Activated gamma-delta T cell (primary cell): Measurements from ENCODE around the gene HOATZ.

Experiments
- DNase-seq: peaks from one replicate; lab custom pipeline; 2025; lab: John Stamatoyannopoulos, UW

The HOATZ gene

GRCh38 chr11:111549196-111549868, 34.8 kb downstream of the HOATZ start:
- no peak for DNase-seq

GRCh38 chr11:111549869-111550203, 35.3 kb downstream of the HOATZ start:
- DNase-seq: no peak

- DNase-seq: no peak
Measured at GRCh38 chr11:111550258-111550657, 35.7 kb downstream of the HOATZ start.

DNA sequence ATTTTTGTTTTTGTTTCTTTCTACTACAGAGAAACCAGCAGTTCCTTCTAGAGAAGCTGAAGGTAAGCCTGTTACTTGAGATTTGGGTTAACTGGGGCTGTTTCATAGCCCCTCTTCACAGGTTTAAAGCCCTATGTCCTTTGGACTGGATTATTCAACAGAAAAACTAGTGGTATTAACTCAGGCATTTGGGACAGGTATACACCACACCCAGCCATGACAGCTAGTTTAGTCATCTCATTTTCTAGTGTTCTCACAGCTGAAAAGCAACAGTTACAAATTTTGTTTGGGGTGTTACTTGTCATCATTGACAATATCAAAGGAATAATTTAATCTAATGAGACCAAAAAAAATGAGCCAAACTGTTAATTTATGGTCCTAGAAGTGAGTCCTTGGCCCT, 40.0 kb downstream of the HOATZ start:
- no peak for DNase-seq

DNA sequence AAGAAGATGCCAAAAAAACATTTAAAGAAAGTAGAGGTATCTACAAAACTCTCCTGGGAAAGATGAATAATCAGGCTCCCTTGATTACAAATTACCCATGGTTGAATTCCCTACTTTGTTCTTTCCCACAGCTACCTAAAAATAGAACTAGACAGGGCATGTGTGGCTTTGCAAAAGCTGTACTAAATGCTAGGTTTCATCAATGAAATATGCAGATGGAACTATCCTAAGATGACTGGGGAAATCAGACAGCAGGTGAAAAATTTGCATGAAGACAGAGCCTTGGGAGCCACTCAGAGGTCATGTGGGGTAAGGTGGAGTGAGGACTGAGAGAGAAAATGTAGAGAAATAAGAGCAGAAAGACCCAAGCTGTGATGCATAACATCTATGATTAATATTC, 40.7 kb downstream of the HOATZ start:
- no peak for DNase-seq

DNA sequence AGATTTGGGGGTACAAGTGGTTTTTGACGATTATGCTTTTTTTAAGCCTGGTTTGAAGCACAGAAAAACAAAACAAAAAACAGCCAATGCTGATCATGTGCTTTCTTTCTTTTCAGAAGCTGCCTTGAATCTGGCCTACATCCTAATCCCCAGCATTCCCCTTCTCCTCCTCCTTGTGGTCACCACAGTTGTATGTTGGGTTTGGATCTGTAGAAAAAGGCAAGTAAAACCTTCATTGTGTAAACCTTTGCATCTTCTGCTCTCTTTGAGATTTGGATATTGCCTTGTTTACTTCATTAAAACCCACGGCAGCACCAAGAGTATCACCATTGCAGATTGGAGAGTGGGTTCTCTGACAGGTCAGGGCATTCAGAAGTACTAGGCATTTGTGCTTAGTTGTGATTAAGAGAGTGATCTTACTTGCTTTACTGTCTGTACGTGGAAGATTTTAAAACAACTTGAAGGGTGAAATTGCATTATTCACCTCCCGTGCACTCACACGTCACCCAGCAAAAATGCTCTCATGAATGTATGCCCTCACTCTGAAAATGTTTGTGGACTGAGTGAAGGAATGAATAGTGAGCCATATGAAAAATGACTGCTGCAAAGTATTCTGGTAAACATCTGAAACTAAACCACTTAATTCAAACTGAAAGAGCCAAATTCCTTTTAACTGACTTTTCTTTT, 43.0 kb downstream of the HOATZ start:
- DNase-seq: no peak

- no peak for DNase-seq
Measured at GRCh38 chr11:111559800-111560464, 45.4 kb downstream of the HOATZ start.

- DNase-seq: no peak
Measured at GRCh38 chr11:111560800-111561199, 46.2 kb downstream of the HOATZ start.

- no peak for DNase-seq
Measured at GRCh38 chr11:111561306-111561705, 46.7 kb downstream of the HOATZ start.

DNA sequence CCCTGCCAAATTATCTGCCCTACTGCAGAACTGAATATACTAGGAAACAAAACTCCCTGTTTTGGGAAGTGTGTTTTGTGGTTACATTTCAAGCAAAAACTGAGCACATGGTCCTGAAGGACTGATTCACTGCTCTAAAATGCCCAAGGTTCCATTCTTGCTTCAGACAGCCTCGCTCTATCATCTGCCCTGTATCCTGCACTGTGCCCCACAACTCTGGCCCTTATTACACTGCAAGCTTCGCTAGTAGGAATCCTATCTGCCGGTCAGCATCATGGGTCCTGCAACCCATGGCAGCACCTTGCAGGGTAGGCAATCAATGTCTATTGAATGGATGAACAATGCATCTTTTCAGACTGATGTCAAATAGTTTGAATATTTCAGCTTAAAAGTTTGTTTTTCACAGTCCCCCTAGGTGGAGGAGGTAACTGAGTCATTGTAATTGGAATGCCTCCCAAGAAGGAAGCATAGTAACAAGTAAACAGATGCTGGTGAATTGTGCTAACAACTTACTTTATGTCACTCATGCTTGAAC, 47.3 kb downstream of the HOATZ start:
- no peak for DNase-seq

DNA sequence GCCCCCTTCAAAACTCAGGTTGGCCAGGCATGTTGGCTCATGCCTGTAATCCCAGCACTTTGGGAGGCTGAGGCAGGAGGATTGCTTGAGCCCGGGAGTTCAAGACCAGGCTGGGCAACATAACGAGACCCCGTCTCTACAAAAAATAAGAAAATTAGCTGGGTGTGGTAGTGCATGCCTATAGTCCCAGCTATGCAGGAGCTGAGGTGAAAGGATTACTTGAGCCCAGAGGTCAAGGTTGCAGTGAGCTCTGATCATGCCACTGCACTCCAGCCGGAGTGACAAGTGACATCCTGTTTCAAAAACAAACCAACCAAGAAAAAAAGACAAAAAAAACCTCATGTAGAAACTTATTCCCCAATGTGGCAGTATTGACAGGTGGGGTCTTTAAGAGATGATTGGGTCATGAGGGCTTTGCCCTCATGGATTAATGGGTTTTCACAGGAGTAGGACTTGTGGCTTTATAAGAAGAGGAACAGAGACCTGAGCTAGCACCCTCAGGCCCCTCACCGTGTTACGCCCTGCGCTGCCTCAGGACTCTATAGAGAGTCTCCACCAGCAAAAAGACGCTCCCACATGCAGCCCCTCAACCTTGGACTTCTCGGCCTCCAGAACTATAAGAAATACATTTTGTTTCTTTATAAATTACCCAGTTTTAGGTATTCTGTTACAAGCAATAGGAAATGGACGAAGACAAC, 48.3 kb downstream of the HOATZ start:
- DNase-seq: no peak

DNA sequence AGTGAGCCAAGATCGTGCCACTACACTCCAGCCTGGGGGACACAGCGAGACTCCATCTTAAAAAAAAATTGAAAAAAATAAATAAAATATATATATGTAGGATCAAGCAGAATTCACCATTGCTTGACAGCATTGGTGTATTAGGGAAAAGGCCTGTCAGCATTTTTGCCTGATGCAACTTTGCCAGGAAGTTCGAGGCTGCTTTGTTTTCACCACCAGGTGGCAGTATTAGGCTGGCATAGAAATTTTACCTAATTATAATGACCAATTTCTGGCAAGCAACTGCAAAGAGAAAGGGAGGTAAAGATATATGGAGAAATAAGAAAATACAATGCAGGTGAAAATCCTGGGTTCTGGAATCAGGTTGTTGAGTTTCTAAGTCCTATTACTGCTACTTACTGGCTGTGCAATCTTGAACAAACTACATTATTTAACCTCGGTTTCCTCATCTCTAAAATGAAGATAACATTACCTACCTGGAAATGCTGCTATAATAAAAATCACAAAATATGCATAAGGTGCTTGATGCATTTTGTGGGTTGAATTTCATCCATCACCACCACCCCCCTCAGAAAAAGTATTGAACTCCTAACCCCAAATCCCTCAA, 50.6 kb downstream of the HOATZ start:
- DNase-seq: no peak

DNA sequence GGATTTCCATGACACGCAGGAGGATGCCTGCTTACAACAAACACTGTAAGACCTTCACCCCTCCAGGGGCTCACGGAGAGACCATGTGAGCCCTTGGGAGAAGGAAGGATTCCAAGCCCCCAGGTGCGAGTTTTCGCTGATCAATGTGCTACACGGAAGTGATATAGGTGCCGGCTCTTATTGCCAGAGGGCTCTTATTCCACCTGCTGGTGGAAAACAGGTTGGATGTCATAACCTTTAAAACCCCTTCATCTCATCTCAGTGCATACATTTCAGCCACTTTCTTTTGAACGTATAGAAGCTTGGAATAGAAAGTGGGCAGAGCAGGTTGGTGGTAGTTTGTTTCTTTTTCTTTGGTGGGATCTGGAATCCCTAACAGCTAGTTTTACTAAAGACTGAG, 51.7 kb downstream of the HOATZ start:
- DNase-seq: no peak

GRCh38 chr11:111569476-111569875, 54.9 kb downstream of the HOATZ start:
- no peak for DNase-seq

- no peak for DNase-seq
Measured at GRCh38 chr11:111570796-111571195, 56.2 kb downstream of the HOATZ start.

DNA sequence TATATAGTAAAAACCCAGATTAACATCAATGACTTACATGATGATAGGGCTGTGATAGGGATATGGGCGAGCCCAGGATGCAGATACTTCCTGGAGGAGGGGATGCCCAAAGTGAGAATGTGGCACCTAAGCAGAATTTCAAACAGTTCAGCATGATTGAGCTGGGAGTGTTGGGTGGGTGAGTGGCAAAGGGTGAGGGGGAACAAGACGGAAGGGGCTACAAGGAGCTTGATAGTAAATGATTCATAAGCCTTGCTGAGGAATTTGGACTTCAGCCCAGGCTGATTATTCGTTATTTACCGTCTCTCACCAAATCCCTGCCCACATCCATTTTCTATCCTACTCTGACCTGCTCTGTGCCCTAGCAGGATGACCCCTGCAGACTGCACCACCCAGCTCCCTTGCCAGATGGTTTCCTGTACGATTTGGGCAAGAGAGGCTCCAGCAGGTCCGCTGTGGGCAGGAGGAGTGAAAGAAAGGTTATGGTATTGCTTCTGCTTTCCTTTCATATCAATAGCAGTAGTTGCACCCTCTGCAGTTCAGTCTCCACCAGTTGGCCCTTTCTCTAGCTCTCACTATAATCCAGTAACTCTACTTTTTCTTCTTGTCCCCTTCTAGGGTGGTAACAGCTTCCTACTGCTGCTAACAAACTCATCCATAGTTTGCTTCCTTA, 57.4 kb downstream of the HOATZ start:
- no peak for DNase-seq

DNA sequence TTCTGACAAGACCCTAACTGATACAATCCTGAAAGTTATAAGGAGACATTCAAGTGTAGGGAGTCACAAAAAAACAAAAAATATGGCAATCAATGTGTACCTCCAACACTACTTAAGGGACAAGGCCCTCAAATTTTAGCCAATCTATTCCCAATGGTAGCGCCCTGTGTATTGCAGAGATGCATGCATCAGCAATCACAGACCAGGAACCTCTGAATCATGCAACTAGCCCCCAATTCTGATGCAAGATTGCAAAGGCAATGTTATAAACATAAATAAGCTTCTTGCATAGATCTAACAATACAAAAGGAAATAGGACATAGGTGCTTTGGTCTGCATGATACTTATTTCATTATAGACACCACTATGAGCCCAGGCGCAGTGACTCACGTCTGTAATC, 58.0 kb downstream of the HOATZ start:
- DNase-seq: no peak

GRCh38 chr11:111573821-111574249, 59.3 kb downstream of the HOATZ start:
- no peak for DNase-seq

DNA sequence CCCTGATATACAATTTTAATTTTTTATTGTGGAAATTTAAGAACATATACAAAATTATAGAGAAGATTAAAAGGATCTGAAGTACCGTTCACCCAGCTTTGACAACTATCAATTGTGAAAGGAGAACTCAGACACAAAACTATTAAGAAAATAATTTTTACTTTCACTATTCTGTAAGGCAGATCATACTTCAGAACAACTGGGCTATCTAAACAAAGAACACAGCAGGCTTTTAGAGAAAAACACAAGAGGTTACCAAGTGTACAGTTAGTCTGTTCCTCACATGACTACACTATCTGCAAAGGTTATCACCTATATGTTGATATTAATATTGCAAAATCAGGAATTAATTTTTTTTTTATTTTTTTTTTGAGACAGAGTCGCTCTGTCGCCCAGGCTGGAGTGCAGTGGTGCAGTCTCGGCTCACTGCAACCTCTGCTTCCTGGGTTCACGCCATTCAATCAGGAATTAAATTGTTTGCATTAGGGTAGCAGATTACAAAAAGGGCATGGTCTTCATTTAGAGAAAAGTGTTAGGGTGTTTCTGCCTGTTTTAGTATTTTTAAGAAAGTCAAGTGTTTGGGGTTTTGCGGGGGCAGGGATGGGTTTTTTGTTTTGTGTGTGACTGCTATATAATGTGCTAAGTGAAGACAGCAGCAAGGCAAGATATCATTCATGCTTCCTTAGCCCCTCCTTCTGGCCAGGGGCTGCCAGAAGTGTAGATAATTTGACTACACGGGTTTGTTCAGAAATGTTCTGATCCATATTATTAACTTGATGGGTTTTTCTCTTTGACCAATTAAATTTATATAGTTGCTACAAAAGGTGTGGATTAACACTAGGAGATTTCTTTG, 60.0 kb downstream of the HOATZ start:
- no peak for DNase-seq

DNA sequence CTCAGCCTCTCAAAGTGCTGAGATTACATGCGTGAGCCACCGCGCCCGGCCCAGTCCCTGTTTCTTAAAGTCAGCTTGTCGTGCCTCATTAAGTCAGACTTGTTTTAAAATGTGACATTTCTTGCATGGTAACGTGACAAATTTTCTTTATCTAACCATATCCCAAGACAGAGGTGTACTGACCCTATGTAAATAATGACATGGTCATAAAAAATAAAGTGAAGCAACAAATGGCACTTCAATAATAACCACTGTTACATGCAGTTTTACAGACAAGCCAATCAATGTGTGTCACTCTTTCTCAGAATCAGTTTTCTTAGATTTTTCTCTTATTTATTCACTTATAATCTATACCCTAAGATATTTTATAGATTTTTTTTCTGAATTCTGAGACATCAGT, 61.2 kb downstream of the HOATZ start:
- DNase-seq: no peak

DNA sequence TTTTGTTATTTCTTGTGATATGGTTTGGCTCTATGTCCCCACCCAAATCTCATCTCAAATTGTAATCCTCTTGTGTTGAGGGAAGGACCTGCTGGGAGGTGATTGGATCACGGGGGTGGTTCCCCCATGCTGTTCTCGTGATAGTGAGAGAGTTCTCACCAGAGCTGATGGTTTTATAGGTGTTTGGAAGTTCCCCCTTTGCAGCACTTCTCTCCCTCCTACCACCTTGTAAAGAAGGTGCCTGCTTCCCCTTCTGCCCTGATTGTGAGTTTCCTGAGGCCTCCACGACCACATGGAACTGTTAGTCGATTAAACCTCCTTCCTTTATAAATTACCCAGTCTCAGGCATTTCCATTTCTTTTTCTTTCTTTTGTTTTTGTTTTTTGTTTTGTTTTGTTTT, 63.2 kb downstream of the HOATZ start:
- no peak for DNase-seq
